Fibroblast of mammary gland (primary cell): ENCODE results near the gene ZSWIM3.
A peak's percentile ranks its signal among the peaks of the same experiment; 100 is the strongest.

Experiments
- DNase-seq: peaks from one replicate; pipeline ENCODE4 v3.0.0-alpha.2; 2010; ENCODE audit warnings: low read depth
- H3K4me3 ChIP-seq: 2 replicates; pipeline ENCODE4 v1.5.1; 2011; ENCODE audit warnings: low read depth, mild to moderate bottlenecking, low read length, moderate library complexity; ENCODE audit not compliant: control insufficient read depth
- CTCF ChIP-seq: conservative IDR thresholded peaks from 2 replicates; pipeline ENCODE4 v1.5.1; 2011; ENCODE audit warnings: low read depth, low read length, inconsistent platforms; ENCODE audit not compliant: control insufficient read depth, insufficient read depth

Gene ZSWIM3

GRCh38 chr20:45833030-45833882, 24.2 kb upstream of the ZSWIM3 start, which contains the start of gene SNX21:
Gene SNX21 (plus strand): TSS chr20:45833799. CDS start chr20:45833920, 121 bp downstream.
- no peak for TF ChIP-seq CTCF
- H3K4me3 ChIP-seq: peak within 1 kb of the TSS; percentile 78
- peak; percentile 97 for DNase-seq

DNA sequence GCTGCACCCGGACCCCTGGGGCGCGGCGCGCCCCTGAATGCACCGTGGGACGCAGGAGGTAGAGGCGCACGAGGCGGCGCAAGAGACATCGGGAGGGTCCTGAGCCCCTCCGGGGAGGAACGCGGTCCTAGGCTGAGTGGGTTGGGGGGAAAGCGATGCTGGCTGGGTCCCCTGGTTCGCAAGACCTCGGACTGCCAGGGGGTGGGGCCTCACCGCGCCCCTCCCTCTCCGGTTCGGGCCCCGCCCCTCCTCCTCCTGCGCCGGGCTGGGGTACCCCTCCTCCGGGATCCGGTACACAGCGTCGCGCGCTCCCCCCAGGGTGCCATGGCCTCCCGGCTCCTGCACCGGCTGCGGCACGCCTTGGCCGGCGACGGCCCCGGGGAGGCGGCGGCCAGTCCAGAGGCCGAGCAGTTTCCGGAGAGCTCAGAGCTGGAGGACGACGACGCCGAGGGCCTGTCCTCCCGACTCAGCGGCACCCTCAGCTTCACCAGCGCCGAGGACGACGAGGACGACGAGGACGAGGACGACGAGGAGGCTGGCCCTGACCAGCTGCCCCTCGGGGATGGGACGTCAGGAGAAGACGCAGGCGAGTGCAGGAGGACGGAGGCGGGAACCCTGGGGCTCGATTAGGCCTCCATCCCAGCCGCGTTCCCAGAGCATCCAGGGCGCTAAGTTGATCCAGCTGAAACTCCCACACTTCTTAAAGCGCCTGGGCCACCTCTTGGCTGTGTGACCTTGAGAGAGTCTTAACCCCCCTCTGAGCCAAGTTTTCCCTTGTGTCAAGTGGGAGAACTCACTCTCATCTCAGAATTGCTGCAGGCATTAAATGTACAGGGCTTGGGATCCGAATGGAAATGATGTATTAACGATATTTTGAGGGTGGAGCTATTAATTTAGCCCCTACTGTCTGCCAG, 23.3 kb upstream of the ZSWIM3 start:
- TF ChIP-seq CTCF: no peak
- peak overlapping the region; percentile 78 for H3K4me3 ChIP-seq
- peak; percentile 54 for DNase-seq

DNA sequence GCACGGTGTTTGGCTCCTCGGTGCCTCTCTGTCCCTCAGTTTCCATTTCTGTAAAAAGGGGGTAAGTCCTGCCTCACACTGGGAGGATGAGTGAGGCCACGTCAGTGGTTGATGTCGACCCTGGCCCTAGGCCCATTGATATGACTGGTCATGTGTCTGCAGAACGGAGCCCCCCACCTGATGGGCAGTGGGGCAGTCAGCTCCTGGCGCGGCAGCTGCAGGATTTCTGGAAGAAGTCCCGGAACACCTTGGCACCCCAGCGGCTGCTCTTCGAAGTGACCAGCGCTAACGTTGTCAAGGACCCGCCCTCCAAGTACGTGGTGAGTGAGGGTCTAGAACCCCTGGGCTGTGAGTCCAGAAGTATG, 22.6 kb upstream of the ZSWIM3 start:
- TF ChIP-seq CTCF: no peak
- no peak for DNase-seq
- peak overlapping the region; percentile 78 for H3K4me3 ChIP-seq

DNA sequence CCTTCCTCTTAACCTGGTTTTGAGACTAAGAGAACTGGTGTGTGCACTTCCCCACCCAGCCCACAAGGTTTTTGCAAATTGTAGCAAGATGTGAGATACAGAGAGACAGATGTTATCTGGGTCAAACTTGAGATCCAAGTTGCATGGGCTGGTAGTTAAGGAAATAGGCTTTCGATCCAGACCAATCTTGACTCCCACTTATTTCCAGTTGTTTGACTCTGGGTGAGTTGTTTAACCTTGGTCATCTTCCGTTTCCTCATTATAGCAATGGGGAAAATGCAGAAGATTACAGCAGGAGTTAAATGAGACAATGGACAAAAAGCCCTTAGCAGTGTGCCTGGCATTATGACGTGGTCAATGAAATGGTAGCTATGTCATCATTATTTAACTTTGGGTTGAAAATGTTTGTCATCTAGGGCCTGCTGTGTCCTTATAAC, 22.1 kb upstream of the ZSWIM3 start:
- TF ChIP-seq CTCF: no peak
- peak overlapping the region; percentile 78 for H3K4me3 ChIP-seq
- peak; percentile 57 for DNase-seq

DNA sequence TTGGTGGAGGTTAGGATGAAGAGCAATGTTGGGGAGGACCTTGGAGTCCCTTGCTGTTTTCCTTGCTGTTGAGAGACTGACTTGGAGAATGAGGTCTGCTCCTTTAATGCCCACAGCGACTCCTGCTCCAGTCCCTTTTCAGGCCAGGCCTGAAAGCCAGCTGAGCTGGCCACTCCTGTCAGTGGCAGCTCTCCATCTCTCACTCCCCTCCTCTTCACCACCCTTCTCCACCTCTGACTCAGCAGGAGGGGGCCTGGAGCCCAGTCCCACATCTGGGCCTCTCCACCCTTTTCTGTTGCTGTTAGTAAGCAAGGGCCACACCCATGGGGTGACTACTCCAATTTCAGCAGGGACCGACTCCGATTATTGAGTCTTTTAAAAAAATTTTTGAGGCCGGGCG, 21.6 kb upstream of the ZSWIM3 start:
- peak; percentile 98 for DNase-seq
- peak overlapping the region; percentile 78 for H3K4me3 ChIP-seq
- TF ChIP-seq CTCF: no peak

GRCh38 chr20:45836841-45837240, 20.6 kb upstream of the ZSWIM3 start:
- no peak for TF ChIP-seq CTCF
- DNase-seq: no peak
- H3K4me3 ChIP-seq: peak overlapping the region; percentile 26
